GM12864 (cell line): ENCODE results near the gene CDK11B.
"Not testable (repeated sequence)": the region's sequence is repeated elsewhere in the genome, so short reads cannot be mapped to it uniquely, and the experiment has no call there.

ENCODE experiments used
- DNase-seq: peaks from one replicate; pipeline ENCODE4 v3.0.0-alpha.2; 2011; ENCODE audit warnings: low read depth
- H3K4me3 ChIP-seq: 2 replicates; pipeline ENCODE4 v1.5.1; 2011; ENCODE audit warnings: mild to moderate bottlenecking, low read depth, low read length, control low read depth
- TF ChIP-seq, protein P1 (sequence below): IDR thresholded peaks from 2 replicates; pipeline ENCODE4 v1.5.1; 2011; ENCODE audit warnings: low read depth, mild to moderate bottlenecking, moderate library complexity, low read length, control low read depth, inconsistent platforms; ENCODE audit errors: missing control alignments

The CDK11B gene

DNA sequence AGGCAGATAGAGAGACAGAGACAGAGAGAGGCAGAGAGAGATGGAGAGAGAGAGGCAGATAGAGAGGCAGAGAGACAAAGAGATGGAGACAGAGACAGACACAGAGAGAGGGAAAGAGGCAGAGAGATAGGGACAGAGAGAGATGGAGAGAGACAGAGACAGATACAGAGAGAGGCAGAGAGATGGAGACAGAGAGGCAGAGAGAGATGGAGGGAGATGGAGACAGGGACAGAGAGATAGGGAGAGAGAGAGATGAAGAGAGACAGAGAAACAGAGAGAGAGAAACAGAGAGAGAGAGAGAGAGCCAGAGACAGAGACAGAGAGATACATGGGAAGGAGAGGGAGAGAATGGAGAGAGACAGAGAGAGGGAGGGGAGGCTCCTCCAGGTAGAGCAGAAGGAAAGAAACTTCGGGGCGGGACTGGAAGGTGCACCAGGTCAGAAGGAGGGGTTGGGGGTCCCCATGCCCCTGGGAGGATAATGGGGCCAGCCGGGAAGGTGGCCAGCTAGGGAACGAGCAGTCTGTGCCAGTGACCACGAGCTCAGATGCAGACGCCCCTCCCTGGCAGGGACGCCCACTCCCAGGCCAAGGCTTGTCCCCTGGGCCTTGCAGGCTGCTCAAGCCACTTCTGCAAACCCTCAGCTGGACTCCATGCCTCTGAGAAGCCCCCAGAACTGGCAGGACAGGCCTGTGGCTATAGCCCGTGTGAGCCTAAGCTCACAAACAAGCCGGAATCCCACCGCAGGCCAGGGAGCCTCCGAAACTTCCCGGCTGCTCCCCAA, 62.1 kb downstream of the CDK11B start:
- no peak overlapping the region for H3K4me3 ChIP-seq
- DNase-seq: no peak
- TF ChIP-seq, protein P1, sequence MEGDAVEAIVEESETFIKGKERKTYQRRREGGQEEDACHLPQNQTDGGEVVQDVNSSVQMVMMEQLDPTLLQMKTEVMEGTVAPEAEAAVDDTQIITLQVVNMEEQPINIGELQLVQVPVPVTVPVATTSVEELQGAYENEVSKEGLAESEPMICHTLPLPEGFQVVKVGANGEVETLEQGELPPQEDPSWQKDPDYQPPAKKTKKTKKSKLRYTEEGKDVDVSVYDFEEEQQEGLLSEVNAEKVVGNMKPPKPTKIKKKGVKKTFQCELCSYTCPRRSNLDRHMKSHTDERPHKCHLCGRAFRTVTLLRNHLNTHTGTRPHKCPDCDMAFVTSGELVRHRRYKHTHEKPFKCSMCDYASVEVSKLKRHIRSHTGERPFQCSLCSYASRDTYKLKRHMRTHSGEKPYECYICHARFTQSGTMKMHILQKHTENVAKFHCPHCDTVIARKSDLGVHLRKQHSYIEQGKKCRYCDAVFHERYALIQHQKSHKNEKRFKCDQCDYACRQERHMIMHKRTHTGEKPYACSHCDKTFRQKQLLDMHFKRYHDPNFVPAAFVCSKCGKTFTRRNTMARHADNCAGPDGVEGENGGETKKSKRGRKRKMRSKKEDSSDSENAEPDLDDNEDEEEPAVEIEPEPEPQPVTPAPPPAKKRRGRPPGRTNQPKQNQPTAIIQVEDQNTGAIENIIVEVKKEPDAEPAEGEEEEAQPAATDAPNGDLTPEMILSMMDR: no peak

DNA sequence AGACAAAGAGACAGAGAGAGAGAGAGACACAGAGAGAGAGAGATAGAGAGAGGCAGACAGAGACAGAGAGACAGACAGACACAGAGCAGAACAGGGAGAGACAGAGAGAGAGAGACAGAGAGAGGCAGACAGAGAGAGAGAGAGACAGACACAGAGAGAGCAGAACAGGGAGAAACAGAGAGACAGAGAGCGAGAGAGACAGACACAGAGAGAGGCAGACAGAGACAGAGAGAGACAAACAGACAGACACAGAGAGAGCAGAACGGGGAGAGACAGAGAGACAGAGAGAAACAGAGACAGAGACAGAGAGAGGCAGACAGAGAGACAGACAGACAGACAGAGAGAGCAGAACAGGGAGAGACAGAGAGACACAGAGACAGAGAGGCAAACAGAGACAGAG, 63.5 kb downstream of the CDK11B start:
- not testable (repeated sequence) for H3K4me3 ChIP-seq

DNA sequence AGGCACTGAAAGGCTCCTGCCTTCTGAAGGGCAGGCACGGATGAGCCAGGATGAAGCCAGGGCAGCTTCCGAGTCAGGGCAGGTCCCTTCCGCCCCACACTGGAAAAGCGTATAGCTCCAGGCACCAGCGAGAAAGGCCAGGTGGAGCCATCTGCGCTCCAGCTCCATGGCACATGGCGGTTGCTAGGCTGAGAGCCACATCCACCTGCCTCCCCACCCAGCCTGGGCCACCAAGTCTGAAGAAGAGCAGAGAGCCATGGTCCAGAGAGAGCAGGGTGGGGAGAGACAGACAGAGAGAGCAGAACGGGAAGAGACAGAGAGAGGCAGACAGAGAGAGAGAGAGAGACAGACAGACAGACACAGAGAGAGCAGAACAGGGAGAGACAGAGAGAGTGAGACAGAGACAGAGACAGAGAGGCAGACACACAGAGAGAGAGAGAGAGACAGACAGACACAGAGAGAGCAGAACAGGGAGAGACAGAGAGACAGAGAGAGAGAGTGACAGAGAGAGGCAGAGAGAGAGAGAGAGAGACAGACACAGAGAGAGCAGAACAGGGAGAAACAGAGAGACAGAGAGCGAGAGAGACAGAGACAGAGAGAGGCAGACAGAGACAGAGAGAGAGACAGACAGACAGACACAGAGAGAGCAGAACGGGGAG, 64.1 kb downstream of the CDK11B start:
- no peak for DNase-seq
- no peak overlapping the region for H3K4me3 ChIP-seq
- TF ChIP-seq, protein P1: no peak

More for the DNA sequence above, 63.5 kb downstream of the CDK11B start:
- DNase-seq: not testable (repeated sequence)

GRCh38 chr1:1593834-1594601, 64.8 kb downstream of the CDK11B start:
- TF ChIP-seq, protein P1: no peak
- H3K4me3 ChIP-seq: no peak overlapping the region
- DNase-seq: no peak

DNA sequence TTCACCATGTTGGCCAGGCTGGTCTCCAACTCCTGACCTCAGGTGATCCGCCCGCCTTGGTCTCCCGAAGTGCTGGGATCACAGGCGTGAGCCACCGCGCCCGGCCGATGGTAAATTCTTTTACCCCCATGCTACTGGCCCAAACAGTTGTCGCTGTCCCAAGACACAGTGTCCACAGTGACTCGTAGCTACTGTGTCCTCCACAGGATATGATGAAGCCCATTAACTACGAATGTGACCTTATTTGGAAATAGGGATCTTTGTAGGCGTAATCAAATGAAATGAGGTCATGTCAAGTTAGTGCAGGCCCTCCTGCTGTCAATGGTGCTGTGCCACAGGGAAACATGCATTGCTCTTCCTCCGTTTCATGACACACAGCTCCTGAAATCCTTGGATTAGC, 67.4 kb downstream of the CDK11B start:
- TF ChIP-seq, protein P1: no peak
- H3K4me3 ChIP-seq: no peak overlapping the region
- DNase-seq: no peak
